CD14-positive monocyte (primary cell): Measurements from ENCODE around the gene CCNQ. TPM values are rescaled to one million over a fixed set of nuclear protein-coding genes. Genes with fewer than 3 reads are reported as not detected.

Experiments
- DNase-seq, 3 donors: peaks; one replicate each; pipeline ENCODE4 v3.0.0-alpha.2; 2011 to 2022
- H2AFZ ChIP-seq: 2 replicates; pipeline ENCODE4 v1.6.0; 2012; ENCODE audit warnings: mild to moderate bottlenecking, low read depth, low read length, inconsistent platforms; ENCODE audit not compliant: insufficient read depth, poor library complexity, severe bottlenecking
- H3K27ac ChIP-seq, 2 donors: 1 replicate in 1 of 2; 2 replicates in 1 of 2; pipeline ENCODE4 v1.5.1; 2012 to 2013; ENCODE audit warnings: low read length in 2 of 2, control low read depth in 1 of 2, inconsistent platforms in 1 of 2, low read depth in 1 of 2, mild to moderate bottlenecking in 1 of 2
- H3K27me3 ChIP-seq, 2 donors: one replicate each; pipeline versions ENCODE4 v1.6.0 to v1.6.1; 2011 to 2013; ENCODE audit warnings: low read length in 2 of 2; ENCODE audit not compliant: control insufficient read depth in 2 of 2, insufficient read depth in 2 of 2
- H3K36me3 ChIP-seq, 2 donors: replicated peaks in 1 of 2; 1 replicate in 1 of 2; 2 replicates in 1 of 2; pipeline versions ENCODE4 v1.5.1 to v1.6.1; 2012 to 2013; ENCODE audit warnings: low read length in 2 of 2, control low read depth in 1 of 2, inconsistent platforms in 1 of 2, mild to moderate bottlenecking in 1 of 2; ENCODE audit not compliant: insufficient read depth in 2 of 2, control insufficient read depth in 1 of 2
- H3K4me1 ChIP-seq, 2 donors: 1 replicate in 1 of 2; 2 replicates in 1 of 2; pipeline versions ENCODE4 v1.5.1 to v1.6.1; 2012 to 2013; ENCODE audit warnings: low read length in 2 of 2, control low read depth in 1 of 2, inconsistent platforms in 1 of 2, mild to moderate bottlenecking in 1 of 2, moderate library complexity in 1 of 2; ENCODE audit not compliant: insufficient read depth in 2 of 2, control insufficient read depth in 1 of 2
- H3K4me2 ChIP-seq: replicated peaks from 2 replicates; pipeline ENCODE3; 2012; ENCODE audit warnings: low read length, moderate library complexity, mild to moderate bottlenecking; ENCODE audit not compliant: poor library complexity, severe bottlenecking; ENCODE audit errors: extremely low read depth
- H3K4me3 ChIP-seq, 3 experiments: fragments of 200-600 bp in 1 of 3; sonication (generic) in 1 of 3; replicated peaks in 1 of 3; 1 replicate in 2 of 3; 2 replicates in 1 of 3; pipeline ENCODE4 v1.5.1; 2011 to 2013; ENCODE audit warnings: low read length in 3 of 3, mild to moderate bottlenecking in 3 of 3, control low read depth in 2 of 3, low read depth in 2 of 3, inconsistent platforms in 1 of 3, moderate library complexity in 1 of 3
- H3K79me2 ChIP-seq: 2 replicates; pipeline ENCODE4 v1.6.0; 2012; ENCODE audit warnings: mild to moderate bottlenecking, control low read depth, inconsistent platforms, low read length, moderate library complexity; ENCODE audit not compliant: insufficient read depth
- H3K9ac ChIP-seq: 2 replicates; pipeline ENCODE4 v1.6.0; 2017; ENCODE audit warnings: low read length, mild to moderate bottlenecking; ENCODE audit not compliant: insufficient read depth, poor library complexity, severe bottlenecking
- H3K9me3 ChIP-seq, 2 donors: replicated peaks in 1 of 2; 1 replicate in 1 of 2; 2 replicates in 1 of 2; pipeline versions ENCODE4 v1.5.1 to v1.6.1; 2012 to 2013; ENCODE audit warnings: low read length in 2 of 2, control low read depth in 1 of 2; ENCODE audit not compliant: control insufficient read depth in 1 of 2, insufficient read depth in 1 of 2
- H4K20me1 ChIP-seq: 2 replicates; pipeline ENCODE4 v1.6.0; 2012; ENCODE audit warnings: mild to moderate bottlenecking, low read length, control low read depth, moderate library complexity; ENCODE audit not compliant: insufficient read depth
- H3K27ac Mint-ChIP-seq, 7 donors: one replicate each; pipeline ENCODE4 v1.8.0; 2020; ENCODE audit warnings: mild to moderate bottlenecking in 7 of 7, mixed read lengths in 7 of 7, moderate library complexity in 6 of 7, inconsistent platforms in 2 of 7
- H3K27me3 Mint-ChIP-seq, 3 donors: one replicate each; pipeline ENCODE4 v1.8.0; 2021 to 2022; ENCODE audit warnings: low read depth in 3 of 3, mild to moderate bottlenecking in 3 of 3, mixed read lengths in 3 of 3, moderate library complexity in 3 of 3, inconsistent platforms in 1 of 3
- H3K36me3 Mint-ChIP-seq, 2 donors: one replicate each; pipeline ENCODE4 v1.8.0; 2020; ENCODE audit warnings: mixed read lengths in 2 of 2, inconsistent platforms in 1 of 2, mild to moderate bottlenecking in 1 of 2
- H3K4me1 Mint-ChIP-seq: one replicate; pipeline ENCODE4 v1.8.0; 2020; ENCODE audit warnings: mild to moderate bottlenecking, mixed read lengths
- H3K4me3 Mint-ChIP-seq, 2 donors: one replicate each; pipeline ENCODE4 v1.8.0; 2020; ENCODE audit warnings: mild to moderate bottlenecking in 2 of 2, mixed read lengths in 2 of 2, moderate library complexity in 1 of 2
- H3K9me3 Mint-ChIP-seq, 7 donors: one replicate each; pipeline ENCODE4 v1.8.0; 2020 to 2022; ENCODE audit warnings: mixed read lengths in 7 of 7, mild to moderate bottlenecking in 6 of 7, moderate library complexity in 6 of 7, inconsistent platforms in 2 of 7
- CTCF ChIP-seq: fragments of 200-600 bp; IDR thresholded peaks from one replicate; pipeline ENCODE4 v1.8.0; 2022; ENCODE audit warnings: antibody characterized with exemption, mild to moderate bottlenecking
- WGBS: methylation state at CpG from one replicate; pipeline ENCODE4 v1.1.5; 2013; ENCODE audit warnings: missing lambda C conversion rate; ENCODE audit not compliant: insufficient coverage; 5-methylcytosine and 5-hydroxymethylcytosine counted together
- intact Hi-C, 2 donors: fragments of 100-400 bp; cut with micrococcal nuclease; formaldehyde crosslinking; loops; one replicate each; pipeline versions ENCODE4 v1.15.0 to v1.15.1; 2023
- polyA plus RNA-seq, 3 donors: library from polyadenylated mRNA; depleted of rRNA in 1 of 3; unstranded in 2 of 3; stranded (reverse) in 1 of 3; fragments of 300-500 nt in 2 of 3; fragments of >200 nt in 1 of 3; fragmentation: Illumina TruSeq in 2 of 3; gene quantifications; 1 replicate in 2 of 3; 2 replicates in 1 of 3; pipeline ENCODE4 v1.2.3, GENCODE V29; 2012 to 2021

The CCNQ gene
- polyA plus RNA-seq, 3 donors = 21.8 to 35.6 (median 29.3) TPM

GRCh38 chrX:153626863-153627674 lies 28.1 kb upstream of the CCNQ start:
- Histone ChIP-seq H2AFZ (no peak overlapping the region), H3K4me2 (no peak overlapping the region), H3K27ac (no peak overlapping the region), H3K9ac (no peak overlapping the region), H3K4me3 (no peak overlapping the region), H3K79me2 (no peaks in the 10 kb centered on the region), H4K20me1 (no peaks in the 10 kb centered on the region), H3K36me3 (no peaks in the 10 kb centered on the region), H3K9me3 (peaks cover 0 to 14% of the 10 kb centered on the region in 2 donors), H3K27me3 (no peaks in the 10 kb centered on the region), H3K4me1 (no peaks in the 10 kb centered on the region)
- peak overlapping the region in 1 of 7 donors; percentile 42 for H3K27ac Mint-ChIP-seq
- TF ChIP-seq CTCF = no peak
- 82% methylated on average over 10 of the region's 35 CpGs for WGBS
- no peaks in the 10 kb centered on the region for H3K4me1 Mint-ChIP-seq
- intact Hi-C loops = no loop called here
- H3K4me3 Mint-ChIP-seq = no peak overlapping the region
- H3K36me3 Mint-ChIP-seq = no peaks in the 10 kb centered on the region
- no peak for DNase-seq
- H3K27me3 Mint-ChIP-seq = peaks cover 4 to 7% (median 6%) of the 10 kb centered on the region in 3 donors
- H3K9me3 Mint-ChIP-seq = peaks cover 0 to 18% (median 8%) of the 10 kb centered on the region in 7 donors

- Mint-ChIP-seq H3K27me3 (peaks cover 4 to 8% (median 6%) of the 10 kb centered on the region in 3 donors), H3K27ac (no peak overlapping the region), H3K4me3 (no peak overlapping the region), H3K4me1 (no peaks in the 10 kb centered on the region), H3K9me3 (peaks cover 0 to 9% (median 4%) of the 10 kb centered on the region in 7 donors), H3K36me3 (no peaks in the 10 kb centered on the region)
- 88% methylated on average over 8 of the region's 16 CpGs for WGBS
- DNase-seq = no peak
- H3K27me3 ChIP-seq = no peaks in the 10 kb centered on the region
- no peaks in the 10 kb centered on the region for H3K4me1 ChIP-seq
- H3K36me3 ChIP-seq = no peaks in the 10 kb centered on the region
- TF ChIP-seq CTCF = no peak
- H2AFZ ChIP-seq = no peak overlapping the region
- peaks cover 0 to 6% of the 10 kb centered on the region in 2 donors for H3K9me3 ChIP-seq
- H3K4me3 ChIP-seq = no peak overlapping the region
- H3K79me2 ChIP-seq = no peaks in the 10 kb centered on the region
- H3K27ac ChIP-seq = no peak overlapping the region
- H3K4me2 ChIP-seq = no peak overlapping the region
- intact Hi-C loops = no loop called here
- H3K9ac ChIP-seq = no peak overlapping the region
- no peaks in the 10 kb centered on the region for H4K20me1 ChIP-seq
Observed at GRCh38 chrX:153626025-153626633, 27.2 kb upstream of the CCNQ start.
